GM12892 (cell line): ENCODE results near the gene ANKRD6.

Experiments
- POLR2A ChIP-seq: IDR thresholded peaks from 2 replicates; pipeline ENCODE4 v1.6.1; 2011; ENCODE audit warnings: low read depth, low read length, control low read depth
- POLR2AphosphoS5 ChIP-seq: IDR thresholded peaks from 2 replicates; pipeline ENCODE4 v1.6.1; 2011; ENCODE audit warnings: low read depth, low read length, control low read depth
- TAF1 ChIP-seq: IDR thresholded peaks from 2 replicates; pipeline ENCODE4 v1.6.1; 2011; ENCODE audit warnings: low read depth, mild to moderate bottlenecking, control low read depth, low read length, borderline replicate concordance

- TF ChIP-seq POLR2A (no peak), POLR2AphosphoS5 (no peak), TAF1 (no peak)
These were observed 93.6 kb downstream of the ANKRD6 start for GRCh38 chr6:89526563-89526869.
